ENCODE results near the gene COL9A1.

The COL9A1 gene

DNA sequence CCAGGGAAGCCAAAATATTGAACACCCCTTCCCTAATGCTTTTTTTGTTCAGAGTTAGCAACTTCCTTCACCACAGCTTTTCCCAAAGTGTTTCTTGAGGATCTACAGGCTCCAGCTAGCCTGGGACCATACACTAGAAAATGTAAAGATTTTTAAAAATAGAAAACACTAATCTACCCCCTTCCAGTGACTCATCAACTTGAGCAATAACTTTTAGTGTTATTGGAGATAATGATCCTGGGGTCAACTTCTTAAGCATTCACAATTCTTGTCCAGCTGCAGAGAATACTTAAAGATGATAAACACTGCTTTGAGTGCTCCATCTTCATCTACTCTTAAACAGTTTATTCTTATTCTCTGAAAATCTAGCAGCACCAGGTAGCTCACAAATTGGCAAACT, 131.6 kb downstream of the COL9A1 start:
- no peak for DNase-seq

- no peak for DNase-seq
Observed at GRCh38 chr6:70168681-70169377, 134.1 kb downstream of the COL9A1 start.
